Left renal pelvis (tissue), 4 donors: ENCODE data around the gene NIN. TPM values are rescaled to one million over a fixed set of nuclear protein-coding genes. Genes with fewer than 3 reads are reported as not detected.

Source experiments
- DNase-seq, 4 donors: peaks; one replicate each; pipeline ENCODE4 v3.0.0-alpha.2; 2013; ENCODE audit warnings: low read depth in 4 of 4, low spot score in 3 of 4
- polyA plus RNA-seq, 4 donors: library from polyadenylated mRNA; unstranded; fragments of 120-200 nt; gene quantifications; one replicate each; pipeline ENCODE4 v1.2.1, GENCODE V29; 2013; ENCODE audit not compliant: insufficient read length in 4 of 4

NIN gene
- polyA plus RNA-seq, 4 donors: 21.5 to 35.8 (median 34.1) TPM

- no peak for DNase-seq
These were observed 160.6 kb downstream of the NIN start for GRCh38 chr14:50670196-50670865.

Other genes starting within 250 kb of the NIN start
- 10 to 100 TPM; 38.1 to 52.3 (median 43.9) TPM for gene SAV1, start 162.9 kb downstream of the NIN start, polyA plus RNA-seq
- 1 to 10 TPM in 3 of 4 donors, under 1 TPM in 1; 0.32 to 1.5 (median 1.0) TPM for gene ABHD12B, start 40.9 kb upstream of the NIN start, polyA plus RNA-seq
- 10 to 100 TPM; 16.1 to 34.0 (median 19.4) TPM for gene PYGL, start 113.3 kb upstream of the NIN start, polyA plus RNA-seq